Cerebellar nuclear complex (tissue), 1 donor: Measurements from ENCODE around the gene CCDC24.

Experiments used
- DNase-seq, 2 experiments: peaks; one replicate each; lab custom pipeline; 2025; lab: John Stamatoyannopoulos, UW

The CCDC24 gene

DNA sequence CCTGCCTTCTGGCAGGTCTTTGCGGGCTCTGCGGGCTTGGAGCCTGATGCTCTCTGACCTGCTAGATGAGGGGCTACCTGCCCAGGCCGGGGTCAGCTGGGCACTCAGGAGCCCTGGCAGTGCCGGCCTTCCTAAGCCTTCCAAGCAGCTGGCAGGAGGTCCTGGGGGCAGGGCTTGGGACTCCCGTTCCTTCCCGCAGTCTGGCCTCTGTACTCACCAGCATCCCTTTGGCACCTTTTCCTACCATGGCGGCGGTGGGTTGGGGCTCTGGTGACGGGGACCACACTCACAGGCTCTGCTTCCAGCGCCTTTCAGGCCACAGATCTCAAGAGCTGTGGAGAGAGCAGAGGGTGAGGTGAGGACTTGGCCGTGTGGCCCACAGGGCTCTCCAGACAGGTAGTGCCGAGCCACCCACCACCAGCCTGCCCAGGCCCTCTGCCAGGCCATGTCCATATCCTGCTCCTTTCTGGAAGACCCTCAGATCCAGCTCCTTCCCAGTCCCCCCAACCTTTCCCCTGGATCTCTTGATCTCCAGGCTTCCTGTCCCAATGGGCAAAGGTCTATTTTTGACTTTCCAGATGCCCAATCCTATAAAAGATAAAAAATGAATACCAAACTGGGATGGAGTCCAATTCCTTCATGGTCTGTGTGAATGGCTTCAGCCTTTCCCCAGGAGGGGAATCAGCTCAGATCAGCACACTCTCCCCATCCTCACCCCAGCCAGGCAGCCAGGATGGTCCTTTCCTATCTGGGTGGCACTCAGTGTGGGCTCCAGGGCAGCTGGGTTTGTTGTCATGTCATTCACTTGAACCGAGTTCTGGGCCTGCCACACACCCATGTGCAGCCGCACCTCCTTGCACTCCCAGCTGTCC lies 32.9 kb downstream of the CCDC24 start:
- DNase-seq, result no peak

DNA sequence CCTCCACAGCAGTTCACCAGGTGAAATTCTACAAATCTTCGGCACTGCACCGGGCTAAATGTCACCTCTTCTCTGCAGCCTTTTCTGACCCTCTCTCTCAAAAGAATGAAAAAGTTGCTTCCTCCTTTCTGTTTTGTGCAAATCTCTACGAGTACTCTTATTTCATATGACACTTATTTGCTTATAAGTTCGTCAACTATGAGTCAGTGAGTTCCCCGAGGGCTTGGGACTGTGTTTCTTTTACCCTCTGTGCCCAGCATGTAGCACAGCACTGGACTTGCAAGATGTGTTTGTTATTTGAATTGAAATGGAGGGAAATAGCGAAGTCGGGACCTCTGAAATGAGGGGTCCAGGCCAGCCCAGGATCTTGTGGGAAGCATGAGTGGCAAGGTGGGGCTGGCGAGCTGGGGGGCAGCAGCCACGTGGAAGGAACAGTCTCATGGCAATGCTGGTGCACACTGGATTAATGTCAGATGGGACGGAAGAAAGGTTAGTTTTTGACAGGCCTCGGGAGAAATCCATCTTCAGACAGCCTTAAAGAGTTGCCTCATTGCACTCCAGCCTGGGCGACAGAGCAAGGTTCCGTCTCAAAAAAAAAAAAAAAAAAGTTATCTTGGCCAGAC lies 33.6 kb downstream of the CCDC24 start:
- DNase-seq, result no peak

DNA sequence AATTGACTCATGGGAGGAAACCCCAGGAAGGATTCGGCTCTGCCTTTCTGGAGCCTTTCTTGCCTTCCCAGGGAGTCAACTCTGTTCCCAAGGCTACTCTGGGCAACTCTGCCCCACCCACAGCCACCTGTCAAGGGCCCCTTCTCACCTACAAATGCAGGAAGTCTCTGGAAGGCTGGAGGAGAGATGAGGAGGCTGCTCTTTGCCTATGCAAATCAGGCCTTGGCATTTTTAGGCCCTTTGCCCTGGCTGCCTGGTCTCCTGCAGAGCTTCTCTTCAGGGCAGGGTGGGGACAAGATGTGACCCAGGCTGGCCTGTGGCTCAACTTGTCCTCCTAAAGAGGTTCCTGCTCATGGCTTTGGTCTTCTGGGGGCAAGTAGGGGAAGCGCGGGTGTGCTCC lies 34.4 kb downstream of the CCDC24 start:
- no peak for DNase-seq

DNA sequence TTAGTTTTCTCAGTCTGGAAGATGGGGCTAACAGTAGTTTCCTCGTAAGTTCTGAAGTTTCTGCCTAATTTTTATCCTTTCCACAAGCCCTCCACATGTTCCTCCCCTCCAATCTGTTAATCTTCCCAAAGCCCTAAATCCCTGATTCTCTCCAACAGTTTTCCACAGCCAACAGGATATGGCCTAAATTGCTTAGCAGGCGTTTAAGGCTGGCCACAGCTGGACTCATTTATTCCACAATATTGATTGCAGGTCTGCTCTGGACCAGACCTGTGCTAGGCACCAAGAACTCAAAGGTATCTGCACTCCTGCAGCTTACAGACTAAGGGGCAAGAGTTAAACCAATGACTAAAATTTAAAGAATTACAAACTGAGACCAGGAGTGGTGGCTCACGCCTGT lies 35.9 kb downstream of the CCDC24 start:
- no peak for DNase-seq

DNA sequence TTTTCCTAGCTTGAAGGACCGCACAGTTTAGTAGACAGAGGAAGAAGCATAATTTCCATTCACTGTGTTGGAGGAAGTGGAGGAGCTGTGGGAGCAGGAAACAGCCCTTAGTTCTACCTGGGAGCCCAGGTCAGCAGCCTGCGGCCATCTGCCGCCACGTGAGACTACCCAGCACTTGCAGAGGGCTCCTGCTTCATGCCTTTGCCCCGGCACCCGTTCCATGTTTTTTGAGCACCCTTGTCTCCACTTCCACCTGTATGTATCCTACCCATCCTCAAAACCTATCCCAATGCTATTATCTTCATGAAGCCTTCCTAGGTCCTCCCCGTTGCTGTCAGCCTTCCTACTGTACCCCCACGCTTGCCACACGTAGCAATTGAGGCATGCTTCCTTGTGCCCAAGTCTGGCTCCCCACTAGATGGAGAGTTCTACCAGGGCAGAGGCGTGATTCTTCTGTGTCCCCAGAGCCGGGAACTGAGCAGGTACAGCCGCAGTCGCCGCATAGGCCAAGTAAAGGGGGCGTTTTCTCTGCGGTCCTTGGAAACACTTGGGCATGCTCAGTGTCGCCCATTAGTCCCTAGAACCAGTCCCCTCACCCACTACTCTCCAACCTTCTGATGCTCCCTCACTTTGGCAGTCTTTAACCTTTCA lies 38.0 kb downstream of the CCDC24 start:
- DNase-seq, result no peak

DNA sequence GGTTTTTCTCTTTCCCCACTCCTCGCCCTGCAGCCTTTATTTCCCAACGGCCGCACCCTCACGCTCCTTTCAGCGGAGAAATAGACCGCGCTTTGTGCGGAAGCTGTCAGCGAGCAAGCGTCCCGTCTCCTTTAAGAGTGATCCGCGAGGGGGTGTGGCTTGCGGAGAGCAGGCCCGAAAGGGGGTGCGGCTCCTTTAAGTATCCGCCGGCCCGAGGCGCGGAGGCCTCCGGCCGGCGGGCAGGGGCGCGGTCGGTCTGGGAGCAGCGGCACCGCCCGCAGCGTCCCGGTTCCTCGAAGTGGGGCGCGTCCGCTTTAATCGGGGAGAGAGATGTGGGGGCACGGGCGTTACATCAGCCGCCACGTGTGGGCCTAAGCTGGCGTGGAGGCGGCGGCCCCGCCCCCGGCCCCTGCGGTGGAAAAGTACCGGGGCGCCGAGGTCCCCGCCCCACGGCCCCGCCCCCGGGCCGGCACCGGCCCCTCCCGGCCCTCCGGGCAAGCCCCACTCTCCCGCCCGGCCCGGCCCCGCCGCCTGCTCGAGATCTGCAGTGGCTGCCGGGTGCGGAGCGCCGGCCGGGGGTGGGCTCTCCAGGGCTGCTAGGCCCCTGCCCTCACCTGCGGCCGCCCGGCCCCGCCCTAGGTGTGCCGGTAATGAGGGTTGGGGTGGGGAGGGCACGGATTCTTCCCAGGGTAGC lies 38.7 kb downstream of the CCDC24 start:
- peak in 1 of 2 experiments; percentile 44 for DNase-seq

DNA sequence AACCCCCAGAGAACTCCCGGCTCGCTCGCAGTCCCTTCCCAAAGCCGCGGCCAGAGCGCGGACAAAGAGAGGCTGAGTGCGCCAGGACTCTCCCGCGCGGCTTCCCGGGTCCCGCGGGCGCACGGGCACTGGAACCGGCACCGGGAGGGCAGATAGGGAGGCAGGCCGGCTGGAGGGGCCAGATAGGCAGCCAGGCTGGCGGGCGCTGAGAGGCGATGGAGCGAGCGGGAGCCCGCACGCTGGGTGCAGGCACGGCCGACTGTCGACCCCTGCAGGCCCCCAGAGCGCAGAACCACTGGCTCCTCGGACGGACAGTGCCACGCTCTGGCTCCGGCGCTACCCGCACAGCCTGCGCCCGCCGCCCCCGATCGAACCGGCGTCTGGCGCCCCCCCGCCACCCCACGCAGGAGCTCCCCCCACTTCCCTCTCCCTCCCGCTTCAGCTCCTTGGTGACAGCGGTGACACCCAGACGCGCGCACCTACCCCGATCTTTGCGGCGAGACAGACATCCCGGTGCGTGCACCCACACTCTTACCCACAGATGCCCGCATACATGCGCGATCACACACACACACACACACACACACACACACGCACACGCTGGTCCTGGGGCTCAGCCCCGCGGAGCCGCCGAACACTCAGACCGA lies 39.3 kb downstream of the CCDC24 start:
- no peak for DNase-seq

DNA sequence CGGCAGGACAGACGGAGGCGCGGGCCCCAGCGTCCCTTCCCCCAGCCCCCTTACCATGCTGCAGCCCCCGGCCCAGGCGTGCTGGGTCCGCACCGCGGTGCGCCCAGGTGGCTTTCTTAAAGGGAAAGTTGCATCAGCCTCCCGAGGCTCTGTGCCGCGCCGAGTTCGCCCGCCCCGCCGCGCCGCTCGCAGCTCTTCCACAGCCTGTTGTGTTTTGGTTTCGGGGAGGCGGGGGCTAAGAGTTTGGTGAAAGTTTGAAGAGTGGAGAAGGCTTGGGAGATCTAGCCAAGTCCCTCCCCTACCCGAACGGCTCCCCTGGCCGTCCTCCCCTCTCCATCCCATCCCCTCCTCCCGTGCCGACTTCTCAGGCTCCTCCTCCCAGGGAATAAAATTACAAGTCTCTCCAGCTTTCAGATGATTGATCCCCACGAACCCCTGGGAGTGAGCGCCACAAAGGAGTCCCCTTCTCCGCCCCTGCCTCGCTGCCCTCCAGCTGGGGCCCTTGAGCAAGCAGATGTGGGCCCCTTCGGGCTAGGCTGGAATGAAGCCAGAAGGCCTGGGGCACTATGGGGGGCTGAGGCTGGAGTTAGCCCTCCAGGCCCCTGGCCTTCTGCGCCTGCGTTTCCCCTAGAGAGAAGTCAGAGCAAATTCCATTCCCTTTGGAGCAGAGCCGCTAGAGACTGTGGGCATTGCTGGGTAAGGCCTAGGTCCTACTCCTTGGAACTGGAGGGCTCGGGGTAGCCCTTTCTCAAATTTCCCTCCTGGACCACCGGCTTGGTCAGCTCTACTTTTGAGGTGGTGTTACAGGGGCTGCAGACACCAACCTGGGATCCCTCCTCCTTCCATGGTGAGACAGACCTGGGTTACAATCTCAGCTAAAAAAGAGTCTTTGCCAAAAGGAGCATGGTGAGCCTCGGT lies 40.1 kb downstream of the CCDC24 start, which contains the start of gene SLC6A9:
TSS of gene SLC6A9 (minus strand) at position 211 of the 918 bp plus-strand sequence. CDS start 7,185 bp downstream, outside the sequence.
- no peak for DNase-seq

DNA sequence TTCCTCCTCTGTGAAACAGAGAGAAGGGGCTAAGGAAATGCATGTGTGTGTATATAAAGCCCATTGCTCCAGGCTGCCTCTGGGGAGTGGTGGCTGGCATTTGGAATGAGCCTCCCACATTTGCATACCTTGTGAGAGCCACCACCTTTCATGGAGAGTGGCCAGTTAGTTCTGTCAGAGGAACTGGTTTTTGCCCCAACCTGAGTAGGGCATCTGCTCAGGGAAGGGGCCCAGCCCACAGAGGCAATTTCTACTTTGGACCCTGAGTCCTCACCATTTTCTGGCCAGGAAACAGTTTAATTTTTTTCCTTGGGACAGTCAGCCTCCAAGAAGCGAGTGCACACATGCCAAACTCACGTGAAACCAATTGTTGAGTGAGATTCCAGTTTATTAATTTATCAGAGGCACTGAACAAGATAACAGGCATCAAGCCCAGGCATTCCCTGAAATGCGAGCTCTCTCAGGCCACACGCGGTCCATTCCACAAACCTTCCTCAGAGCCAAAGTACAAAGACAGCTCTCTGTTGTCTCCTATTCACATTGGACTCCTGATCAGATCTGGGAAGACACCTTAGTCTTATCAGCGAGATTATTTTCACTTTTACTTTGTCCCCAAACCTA lies 40.9 kb downstream of the CCDC24 start:
- no peak for DNase-seq

DNA sequence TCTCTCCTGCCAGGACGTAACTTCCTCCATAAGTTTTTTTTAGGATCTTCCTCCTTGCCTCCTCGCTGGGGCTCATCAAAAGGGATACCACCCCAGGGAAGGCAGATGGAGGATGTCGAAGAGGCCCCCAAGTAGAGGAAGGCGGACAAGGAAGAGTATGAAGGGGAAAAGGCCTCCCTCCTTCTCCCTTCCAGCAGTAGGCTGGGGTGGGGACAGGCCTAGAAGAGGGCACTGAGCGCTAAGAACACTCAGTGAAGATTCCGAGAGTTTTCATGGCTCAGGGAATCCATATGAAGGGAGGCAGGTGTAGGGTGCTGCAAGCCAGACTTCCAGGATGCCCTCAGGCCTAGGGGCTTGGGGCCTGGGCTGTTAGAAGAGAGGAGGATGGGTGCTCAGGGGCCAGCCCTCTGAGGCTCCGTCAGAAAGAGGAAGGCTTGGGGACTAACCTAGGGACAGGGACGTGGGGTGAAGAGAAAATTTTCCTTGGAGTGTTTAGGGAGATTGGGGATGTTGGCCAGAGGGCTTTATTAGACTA lies 41.7 kb downstream of the CCDC24 start:
- DNase-seq, result no peak

DNA sequence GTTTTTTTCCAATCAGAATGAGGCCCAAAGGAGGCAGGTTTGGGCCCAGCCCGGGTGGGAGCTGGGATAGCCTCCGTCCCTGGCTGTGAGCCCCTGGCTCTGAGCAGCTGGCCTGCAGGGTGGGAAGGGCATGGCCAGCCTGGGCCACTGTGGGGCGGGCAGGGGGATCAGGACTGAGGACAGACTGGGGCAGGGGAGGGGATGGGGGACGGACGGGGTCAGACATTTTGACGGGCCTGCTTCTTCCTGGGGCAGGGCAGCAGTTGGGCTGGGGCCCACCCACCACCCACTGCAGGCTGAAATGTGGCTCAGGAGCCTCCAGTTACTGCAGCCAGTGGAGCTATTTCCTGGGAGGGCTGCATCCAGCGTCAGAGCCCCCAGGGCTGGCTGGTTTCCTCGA lies 42.4 kb downstream of the CCDC24 start:
- no peak for DNase-seq

DNA sequence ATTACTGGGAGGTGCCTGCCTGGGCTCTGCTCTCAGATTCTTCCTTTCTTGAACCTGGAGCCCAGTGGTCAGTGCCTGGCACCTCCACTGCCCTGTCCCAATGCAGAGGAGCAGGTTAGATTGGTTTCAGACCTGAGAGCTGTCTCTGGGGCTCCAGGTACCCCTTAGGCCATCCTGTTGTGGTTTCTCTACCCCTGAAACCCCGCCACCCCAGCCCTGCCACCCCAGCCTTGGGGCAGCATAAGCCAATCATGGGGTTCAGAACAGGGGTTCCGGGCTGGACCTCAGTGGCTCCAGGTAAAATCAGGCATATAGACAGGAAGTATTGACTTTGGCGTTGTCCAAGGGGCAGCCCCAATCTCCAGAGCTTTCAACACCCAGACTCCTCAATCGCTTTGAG lies 43.0 kb downstream of the CCDC24 start:
- DNase-seq, result no peak

DNA sequence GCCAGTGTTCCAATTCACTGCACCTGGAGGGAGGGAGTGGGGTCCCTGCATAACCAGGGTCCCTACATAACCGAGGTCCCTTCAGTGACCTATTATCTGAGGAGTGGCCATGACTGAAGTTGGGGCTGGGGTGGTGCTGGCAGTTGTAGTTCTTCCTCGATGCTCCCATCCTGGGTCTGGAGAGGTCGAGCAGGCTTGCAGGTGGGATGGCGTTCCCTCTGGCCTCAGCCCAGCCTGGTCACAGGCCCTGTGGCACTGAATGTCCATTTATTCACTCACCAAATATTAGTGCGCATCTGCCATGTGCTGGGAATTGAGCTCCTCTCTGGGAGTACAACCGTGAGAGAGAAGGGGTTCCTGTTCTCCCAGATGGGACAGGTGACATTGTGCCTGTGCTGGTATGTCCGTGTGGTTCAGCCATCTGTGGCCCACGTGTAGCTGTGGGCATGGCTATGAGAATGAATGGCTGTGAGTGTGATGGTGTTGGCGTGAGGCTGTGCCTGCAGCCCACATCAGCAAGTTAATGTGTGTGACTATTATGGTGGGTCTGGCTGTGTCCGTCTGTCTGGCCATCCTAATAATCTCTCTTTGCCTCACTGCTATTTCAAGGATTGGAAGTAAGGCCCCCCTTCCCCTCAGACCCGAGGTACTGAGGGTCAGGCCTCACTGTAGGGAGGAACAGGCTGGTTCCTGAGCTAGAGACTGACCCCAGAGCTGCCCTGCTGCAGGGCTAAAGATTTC lies 43.7 kb downstream of the CCDC24 start:
- DNase-seq, result no peak

DNA sequence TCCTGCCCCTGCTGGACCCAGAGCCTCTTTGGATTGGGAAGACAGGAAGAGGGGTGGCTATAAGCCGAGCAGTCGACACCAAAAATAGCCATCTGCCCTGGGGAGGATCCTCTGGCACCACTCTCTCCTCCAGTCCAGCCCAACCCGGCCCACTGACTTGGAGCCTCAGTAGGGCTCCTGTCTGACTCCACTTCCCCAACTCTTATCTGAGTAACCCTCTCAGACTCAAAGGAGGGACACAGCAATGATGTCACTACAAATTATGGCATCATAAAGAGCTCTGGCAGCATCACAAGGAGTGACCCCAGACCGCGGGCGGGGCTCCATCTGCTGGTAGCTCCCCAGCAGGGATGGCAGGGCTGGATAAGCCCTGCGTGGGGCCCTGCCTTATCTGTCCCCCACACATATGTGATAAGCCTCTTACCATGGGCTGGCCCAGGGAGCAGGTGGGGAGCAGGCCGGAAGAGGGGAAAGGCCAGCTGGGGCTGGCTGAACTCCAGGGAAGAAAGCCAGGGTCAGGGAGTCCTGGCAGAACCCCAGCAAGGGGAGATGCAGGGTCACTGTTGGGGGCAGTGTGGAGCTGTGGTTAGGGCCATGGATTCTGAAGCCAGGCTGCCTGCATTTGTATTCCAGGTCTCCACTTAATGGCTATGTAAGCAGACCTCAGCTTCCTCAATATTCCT lies 44.5 kb downstream of the CCDC24 start:
- DNase-seq, result no peak

DNA sequence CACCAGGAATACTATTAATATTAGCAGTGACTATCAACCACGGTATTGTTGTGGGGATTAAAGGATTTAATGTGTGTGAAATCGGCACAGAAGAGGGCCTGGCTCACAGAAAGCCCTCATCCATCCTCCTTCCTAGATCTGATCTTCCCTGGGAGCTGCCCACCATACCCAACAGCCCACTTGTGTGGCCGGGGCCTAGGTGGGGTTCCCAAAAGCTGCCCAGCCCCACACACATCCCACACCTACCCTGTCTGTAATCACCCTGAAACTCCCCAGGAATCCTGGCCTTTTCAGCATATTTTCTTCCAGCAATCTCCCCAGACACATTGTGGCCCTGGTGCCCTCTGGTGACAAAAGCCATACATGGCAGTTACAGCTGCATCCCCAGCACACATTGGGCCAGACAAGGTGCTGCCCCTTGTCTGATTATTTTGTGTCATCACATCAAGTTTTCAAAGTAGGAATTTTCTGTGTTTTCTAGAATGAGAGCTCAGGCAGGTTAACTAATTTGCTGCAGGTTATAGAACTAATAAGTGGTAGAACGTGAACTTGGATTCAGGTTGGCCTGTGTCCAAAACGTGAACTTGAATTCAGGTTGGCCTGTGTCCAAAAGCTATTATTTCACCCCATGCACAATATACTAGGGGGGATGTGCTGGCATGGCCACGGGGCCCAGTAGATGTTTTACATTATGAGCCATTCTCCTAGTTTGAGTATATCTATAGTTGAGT lies 45.2 kb downstream of the CCDC24 start:
- DNase-seq, result peak in 1 of 2 experiments; percentile 47

DNA sequence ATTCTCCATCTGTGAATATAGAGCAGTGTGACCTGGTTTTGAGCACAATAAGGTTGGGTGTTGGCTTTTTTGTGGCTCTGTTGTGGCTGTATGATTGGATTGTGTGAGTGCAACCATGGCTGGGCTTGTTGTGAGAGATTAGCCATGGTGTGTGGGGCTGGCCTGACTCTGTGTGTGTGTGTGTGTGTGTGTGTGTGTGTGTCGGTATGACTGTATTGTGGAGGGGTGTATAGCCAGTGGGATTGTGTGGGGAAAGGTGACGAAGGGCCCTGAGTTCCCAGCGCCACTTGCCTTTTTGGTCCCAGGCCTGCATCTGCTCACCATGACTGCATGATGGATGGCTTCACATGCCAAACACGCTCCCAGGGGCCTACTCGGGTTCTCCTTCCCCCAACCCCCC lies 45.8 kb downstream of the CCDC24 start:
- DNase-seq, result no peak

DNA sequence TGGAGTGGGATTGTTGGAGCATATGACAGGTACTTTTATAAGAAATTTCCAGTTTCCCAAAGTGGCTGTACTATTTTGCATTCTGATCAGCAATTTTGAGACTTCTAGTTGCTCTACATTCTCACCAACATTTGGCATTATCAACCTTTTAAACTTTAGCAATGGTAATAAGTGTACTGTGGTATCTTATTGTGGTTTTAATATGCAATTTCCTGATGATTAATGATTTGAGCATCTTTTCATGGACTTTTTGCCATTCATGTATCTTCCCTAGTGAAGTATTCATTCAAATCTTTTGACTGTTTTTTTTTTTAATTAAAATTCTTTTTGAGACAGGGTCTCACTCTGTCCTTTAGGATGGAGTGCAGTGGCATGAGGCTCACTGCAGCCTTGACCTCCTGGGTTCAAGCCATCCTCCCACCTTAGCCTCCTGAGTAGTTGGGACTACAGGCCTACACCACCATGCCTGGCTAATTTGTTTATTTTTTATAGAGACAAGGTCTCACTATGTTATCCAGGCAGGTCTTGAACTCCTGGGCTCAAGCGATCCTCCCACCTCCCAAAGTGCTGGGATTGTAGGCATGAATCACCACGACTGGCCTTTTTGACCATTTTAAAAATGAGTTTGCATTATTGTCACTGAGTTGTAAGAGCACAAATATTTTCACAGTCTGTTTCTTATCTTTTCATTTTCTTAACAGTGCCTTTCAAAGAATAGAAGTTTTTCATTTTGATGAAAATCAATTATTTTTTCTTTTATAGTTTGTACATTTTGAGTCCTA lies 47.7 kb downstream of the CCDC24 start:
- DNase-seq, result no peak
